ENCODE data around the gene MAP1B. TPM values are rescaled to one million over a fixed set of nuclear protein-coding genes. Genes with fewer than 3 reads are reported as not detected.

MAP1B gene
- total and polyA plus RNA-seq, 8 donors: 2.1 to 985 (median 24.7) TPM

DNA sequence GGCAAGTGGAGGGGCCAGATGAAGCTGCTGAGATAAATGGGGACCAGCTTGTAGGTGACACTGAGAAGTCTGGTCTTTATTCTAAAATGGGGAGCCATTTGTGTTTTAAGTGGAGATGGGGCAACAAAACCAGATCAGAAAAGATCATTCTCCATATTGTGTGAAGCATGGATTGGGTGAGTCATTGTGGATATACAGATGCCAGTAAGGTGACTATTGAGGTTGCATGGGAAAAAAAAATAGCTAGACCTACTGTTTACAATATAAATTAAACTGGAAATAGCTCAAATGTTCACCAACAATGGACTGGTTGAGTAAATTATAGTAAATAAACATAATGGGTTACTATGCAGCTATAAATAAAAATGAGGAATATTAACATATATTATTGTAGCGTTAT, 5.4 kb upstream of the MAP1B start:
- Histone ChIP-seq H3K27ac (no peak overlapping the region), H3K9me3 (peaks cover 0 to 4% (median 0%) of the 10 kb centered on the region in 4 donors), H3K27me3 (peaks cover 0 to 5% (median 4%) of the 10 kb centered on the region in 3 donors), H3K4me3 (no peak overlapping the region), H3K36me3 (no peaks in the 10 kb centered on the region), H3K4me1 (peaks cover 0 to 5% (median 2%) of the 10 kb centered on the region in 4 donors)
- 69 to 97% (median 87%) methylated on average over 1 of the region's 1 CpG for WGBS, 5 donors
- no peak for DNase-seq
- intact Hi-C loops (cut with DNase I; ENCODE audit: low total_unique reads): no loop called here
- TF ChIP-seq POLR2AphosphoS5 (IDR thresholded peaks at IDR 0.05) (no peak), EP300 (IDR thresholded peaks at IDR 0.05) (no peak), POLR2A (IDR thresholded peaks at IDR 0.05) (no peak)
- TF ChIP-seq, protein P1, sequence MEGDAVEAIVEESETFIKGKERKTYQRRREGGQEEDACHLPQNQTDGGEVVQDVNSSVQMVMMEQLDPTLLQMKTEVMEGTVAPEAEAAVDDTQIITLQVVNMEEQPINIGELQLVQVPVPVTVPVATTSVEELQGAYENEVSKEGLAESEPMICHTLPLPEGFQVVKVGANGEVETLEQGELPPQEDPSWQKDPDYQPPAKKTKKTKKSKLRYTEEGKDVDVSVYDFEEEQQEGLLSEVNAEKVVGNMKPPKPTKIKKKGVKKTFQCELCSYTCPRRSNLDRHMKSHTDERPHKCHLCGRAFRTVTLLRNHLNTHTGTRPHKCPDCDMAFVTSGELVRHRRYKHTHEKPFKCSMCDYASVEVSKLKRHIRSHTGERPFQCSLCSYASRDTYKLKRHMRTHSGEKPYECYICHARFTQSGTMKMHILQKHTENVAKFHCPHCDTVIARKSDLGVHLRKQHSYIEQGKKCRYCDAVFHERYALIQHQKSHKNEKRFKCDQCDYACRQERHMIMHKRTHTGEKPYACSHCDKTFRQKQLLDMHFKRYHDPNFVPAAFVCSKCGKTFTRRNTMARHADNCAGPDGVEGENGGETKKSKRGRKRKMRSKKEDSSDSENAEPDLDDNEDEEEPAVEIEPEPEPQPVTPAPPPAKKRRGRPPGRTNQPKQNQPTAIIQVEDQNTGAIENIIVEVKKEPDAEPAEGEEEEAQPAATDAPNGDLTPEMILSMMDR (IDR thresholded peaks at IDR 0.05): no peak

DNA sequence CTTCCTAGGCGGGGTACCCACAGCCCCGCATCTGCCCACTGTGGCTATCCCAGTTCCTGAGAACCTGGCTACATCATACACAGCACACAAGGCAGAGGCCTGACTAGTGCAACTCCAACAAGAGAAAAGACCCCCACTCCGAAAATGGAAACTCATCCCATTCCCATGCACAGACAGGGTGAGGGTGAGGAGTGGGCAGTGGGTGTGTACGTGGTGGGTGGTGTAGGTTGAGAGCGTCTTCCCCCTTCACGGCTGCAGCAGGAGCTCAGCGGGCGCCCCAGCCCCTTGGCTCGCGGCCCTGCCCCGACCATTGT, 501 bp upstream of the MAP1B start:
- intact Hi-C loops (cut with DNase I; ENCODE audit: low total_unique reads): no loop called here
- peak overlapping the region; percentile 64 to 82 (median 69) for H3K4me3 ChIP-seq
- WGBS, 5 donors: 15 to 22% (median 18%) methylated on average over 9 to 11 of the region's 11 CpGs
- H3K4me1 ChIP-seq: peaks cover 0 to 40% (median 31%) of the 10 kb centered on the region in 4 donors
- peaks cover 3 to 42% (median 25%) of the 10 kb centered on the region in 3 donors for H3K27me3 ChIP-seq
- H3K27ac ChIP-seq: peak overlapping the region in 4 of 5 donors; percentile 79 to 88 (median 82)
- TF ChIP-seq POLR2A (IDR thresholded peaks at IDR 0.05): no peak
- no peak for TF ChIP-seq POLR2AphosphoS5 (IDR thresholded peaks at IDR 0.05)
- TF ChIP-seq, protein P1 (IDR thresholded peaks at IDR 0.05): no peak
- no peak for TF ChIP-seq EP300 (IDR thresholded peaks at IDR 0.05)
- peaks cover 0 to 4% (median 0%) of the 10 kb centered on the region in 4 donors for H3K9me3 ChIP-seq
- H3K36me3 ChIP-seq: no peaks in the 10 kb centered on the region
- no peak for DNase-seq

DNA sequence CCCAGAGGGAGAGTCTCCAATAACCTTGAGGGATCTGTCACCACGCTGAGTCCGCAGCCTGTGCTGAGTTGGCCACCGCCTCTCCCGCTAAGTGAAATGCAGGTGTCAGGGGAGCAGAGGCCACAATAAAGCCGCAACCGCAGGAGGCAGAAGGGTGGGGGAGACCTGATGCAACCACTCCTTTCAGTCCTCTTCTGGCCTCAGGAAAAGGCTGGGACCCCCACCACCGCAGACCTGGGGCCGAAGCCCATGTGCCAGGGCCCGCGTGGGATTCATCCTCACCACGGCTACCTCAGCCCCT, 576 bp downstream of the MAP1B start:
- Histone ChIP-seq H3K27me3 (peaks cover 3 to 42% (median 25%) of the 10 kb centered on the region in 3 donors), H3K27ac (peak overlapping the region; percentile 69 to 88 (median 81)), H3K4me1 (peaks cover 0 to 50% (median 35%) of the 10 kb centered on the region in 4 donors), H3K4me3 (peak overlapping the region; percentile 64 to 82 (median 69)), H3K9me3 (peaks cover 0 to 4% (median 0%) of the 10 kb centered on the region in 4 donors), H3K36me3 (no peaks in the 10 kb centered on the region)
- DNase-seq: peak in 1 of 2 donors; percentile 52
- 0 to 7% (median 2%) methylated on average over 10 to 11 of the region's 11 CpGs for WGBS, 5 donors
- intact Hi-C loops (cut with DNase I; ENCODE audit: low total_unique reads): no loop called here
- TF ChIP-seq POLR2AphosphoS5 (IDR thresholded peaks at IDR 0.05) (no peak), EP300 (IDR thresholded peaks at IDR 0.05) (no peak), POLR2A (IDR thresholded peaks at IDR 0.05) (no peak)
- TF ChIP-seq, protein P1 (IDR thresholded peaks at IDR 0.05): no peak

DNA sequence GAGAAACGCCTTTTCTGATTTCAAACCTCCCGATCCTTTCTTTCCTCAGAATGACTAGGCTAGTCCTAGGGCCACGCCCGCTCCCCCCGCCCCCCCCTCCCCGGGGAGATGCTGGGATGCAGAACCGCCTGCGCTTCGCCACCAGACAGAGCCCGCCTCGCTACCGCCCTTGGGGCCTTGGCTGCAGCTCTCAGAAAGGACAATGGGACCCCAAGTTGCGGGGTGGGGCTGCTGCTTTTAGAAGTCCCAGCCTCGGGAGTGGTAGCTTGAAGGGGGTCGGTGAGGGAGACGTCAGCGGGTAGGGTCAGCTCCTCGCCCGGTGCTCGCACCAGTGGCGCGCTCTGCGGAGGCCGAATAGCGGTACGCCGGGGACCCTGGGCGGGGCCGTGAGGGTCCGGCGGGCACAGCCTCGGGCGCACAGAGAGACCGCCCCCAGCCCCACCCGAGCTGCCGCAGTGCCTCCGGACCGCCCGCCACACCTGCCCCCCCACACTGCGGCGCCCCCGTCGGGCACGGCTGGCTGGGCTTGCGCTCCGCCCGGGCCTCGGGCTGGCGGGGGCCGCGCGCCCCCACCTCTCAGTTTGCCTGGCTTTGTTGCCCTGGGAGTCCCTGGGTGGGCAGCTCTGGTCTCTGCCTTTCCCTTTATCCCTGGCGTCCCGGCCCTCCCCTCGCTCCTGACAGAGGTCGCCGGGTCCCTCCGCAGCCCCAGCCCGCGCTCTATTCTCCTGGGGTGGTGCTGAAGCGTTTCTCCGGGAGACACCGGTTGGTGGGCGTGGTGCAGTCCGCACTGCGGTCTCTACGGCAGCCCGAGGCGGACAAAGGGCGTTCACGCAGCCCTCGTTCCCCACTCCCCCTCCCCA, 1.2 kb downstream of the MAP1B start:
- Histone ChIP-seq H3K4me3 (peak overlapping the region; percentile 64 to 82 (median 69)), H3K9me3 (peaks cover 0 to 4% (median 0%) of the 10 kb centered on the region in 4 donors), H3K27ac (peak overlapping the region; percentile 69 to 88 (median 81)), H3K27me3 (peaks cover 3 to 42% (median 25%) of the 10 kb centered on the region in 3 donors), H3K4me1 (peaks cover 0 to 54% (median 35%) of the 10 kb centered on the region in 4 donors), H3K36me3 (no peaks in the 10 kb centered on the region)
- TF ChIP-seq POLR2A (IDR thresholded peaks at IDR 0.05) (no peak), EP300 (IDR thresholded peaks at IDR 0.05) (no peak), POLR2AphosphoS5 (IDR thresholded peaks at IDR 0.05) (peak in 2 of 3 donors; percentile 52 to 54)
- TF ChIP-seq, protein P1 (IDR thresholded peaks at IDR 0.05): no peak
- peak in 1 of 2 donors; percentile 89 for DNase-seq
- intact Hi-C loops (cut with DNase I; ENCODE audit: low total_unique reads): no loop called here
- WGBS, 5 donors: 1 to 4% (median 2%) methylated on average over 23 to 72 of the region's 72 CpGs
